Keratinocyte (primary cell): Measurements from ENCODE around the gene KRTAP10-12.

ENCODE experiments used
- EZH2 ChIP-seq: IDR thresholded peaks from one replicate; pipeline ENCODE4 v1.6.1; 2012; ENCODE audit warnings: inconsistent platforms, mild to moderate bottlenecking, low read length, moderate library complexity
- TF ChIP-seq, protein P1 (sequence below), 3 experiments: IDR thresholded peaks in 1 of 3; conservative IDR thresholded peaks in 1 of 3; optimal IDR thresholded peaks in 1 of 3; 2 replicates in 2 of 3; 3 replicates in 1 of 3; pipeline versions ENCODE3 to v1.5.1; 2011; ENCODE audit warnings: low read length in 3 of 3, mild to moderate bottlenecking in 3 of 3, moderate library complexity in 2 of 3, control low read depth in 1 of 3, inconsistent platforms in 1 of 3; ENCODE audit not compliant: insufficient read depth in 2 of 3; ENCODE audit errors: extremely low read depth in 1 of 3

- TF ChIP-seq, protein P1, sequence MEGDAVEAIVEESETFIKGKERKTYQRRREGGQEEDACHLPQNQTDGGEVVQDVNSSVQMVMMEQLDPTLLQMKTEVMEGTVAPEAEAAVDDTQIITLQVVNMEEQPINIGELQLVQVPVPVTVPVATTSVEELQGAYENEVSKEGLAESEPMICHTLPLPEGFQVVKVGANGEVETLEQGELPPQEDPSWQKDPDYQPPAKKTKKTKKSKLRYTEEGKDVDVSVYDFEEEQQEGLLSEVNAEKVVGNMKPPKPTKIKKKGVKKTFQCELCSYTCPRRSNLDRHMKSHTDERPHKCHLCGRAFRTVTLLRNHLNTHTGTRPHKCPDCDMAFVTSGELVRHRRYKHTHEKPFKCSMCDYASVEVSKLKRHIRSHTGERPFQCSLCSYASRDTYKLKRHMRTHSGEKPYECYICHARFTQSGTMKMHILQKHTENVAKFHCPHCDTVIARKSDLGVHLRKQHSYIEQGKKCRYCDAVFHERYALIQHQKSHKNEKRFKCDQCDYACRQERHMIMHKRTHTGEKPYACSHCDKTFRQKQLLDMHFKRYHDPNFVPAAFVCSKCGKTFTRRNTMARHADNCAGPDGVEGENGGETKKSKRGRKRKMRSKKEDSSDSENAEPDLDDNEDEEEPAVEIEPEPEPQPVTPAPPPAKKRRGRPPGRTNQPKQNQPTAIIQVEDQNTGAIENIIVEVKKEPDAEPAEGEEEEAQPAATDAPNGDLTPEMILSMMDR (optimal IDR thresholded peaks at IDR 0.05 in 1 of 3, IDR thresholded peaks at IDR 0.05 in 1 of 3, conservative IDR thresholded peaks at IDR 0.05 in 1 of 3; ENCODE audit: extremely low read depth in 1 of 3, insufficient read depth in 2 of 3, low read length in 3 of 3): no peak
- TF ChIP-seq EZH2: no peak
Observed at GRCh38 chr21:44694776-44695175, 2.2 kb upstream of the KRTAP10-12 start.
